GM10266 (cell line): ENCODE data around the gene TSC22D1.

Experiments used
- DNase-seq: peaks from one replicate; pipeline ENCODE4 v3.0.0; 2012; ENCODE audit errors: extremely low spot score
- TF ChIP-seq, protein P1 (sequence below): IDR thresholded peaks from 2 replicates; pipeline ENCODE4 v1.5.1; 2012; ENCODE audit warnings: mild to moderate bottlenecking, low read depth; ENCODE audit not compliant: control insufficient read depth, insufficient read depth; ENCODE audit errors: missing control alignments

Gene TSC22D1

DNA sequence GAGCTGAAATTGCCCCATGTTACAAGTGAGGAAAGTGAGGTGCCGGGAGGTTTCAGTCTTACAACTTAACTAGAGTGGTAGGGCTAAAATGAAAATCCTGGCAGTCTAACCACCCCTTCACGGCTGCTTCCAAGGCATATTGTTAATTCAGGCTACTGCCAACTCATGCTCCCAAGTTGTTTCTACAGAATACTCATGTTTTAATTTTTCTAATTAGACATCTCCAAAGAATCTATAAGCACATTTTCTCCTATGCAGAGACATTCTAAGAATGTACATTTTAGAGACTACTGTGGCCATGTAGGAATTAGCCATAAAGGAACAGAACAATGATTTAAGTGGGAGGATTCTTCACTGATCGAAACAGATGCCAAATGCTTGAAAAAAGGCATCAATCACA is 7.0 kb upstream of the TSC22D1 start:
- TF ChIP-seq, protein P1, sequence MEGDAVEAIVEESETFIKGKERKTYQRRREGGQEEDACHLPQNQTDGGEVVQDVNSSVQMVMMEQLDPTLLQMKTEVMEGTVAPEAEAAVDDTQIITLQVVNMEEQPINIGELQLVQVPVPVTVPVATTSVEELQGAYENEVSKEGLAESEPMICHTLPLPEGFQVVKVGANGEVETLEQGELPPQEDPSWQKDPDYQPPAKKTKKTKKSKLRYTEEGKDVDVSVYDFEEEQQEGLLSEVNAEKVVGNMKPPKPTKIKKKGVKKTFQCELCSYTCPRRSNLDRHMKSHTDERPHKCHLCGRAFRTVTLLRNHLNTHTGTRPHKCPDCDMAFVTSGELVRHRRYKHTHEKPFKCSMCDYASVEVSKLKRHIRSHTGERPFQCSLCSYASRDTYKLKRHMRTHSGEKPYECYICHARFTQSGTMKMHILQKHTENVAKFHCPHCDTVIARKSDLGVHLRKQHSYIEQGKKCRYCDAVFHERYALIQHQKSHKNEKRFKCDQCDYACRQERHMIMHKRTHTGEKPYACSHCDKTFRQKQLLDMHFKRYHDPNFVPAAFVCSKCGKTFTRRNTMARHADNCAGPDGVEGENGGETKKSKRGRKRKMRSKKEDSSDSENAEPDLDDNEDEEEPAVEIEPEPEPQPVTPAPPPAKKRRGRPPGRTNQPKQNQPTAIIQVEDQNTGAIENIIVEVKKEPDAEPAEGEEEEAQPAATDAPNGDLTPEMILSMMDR, result no peak
- DNase-seq, result no peak

DNA sequence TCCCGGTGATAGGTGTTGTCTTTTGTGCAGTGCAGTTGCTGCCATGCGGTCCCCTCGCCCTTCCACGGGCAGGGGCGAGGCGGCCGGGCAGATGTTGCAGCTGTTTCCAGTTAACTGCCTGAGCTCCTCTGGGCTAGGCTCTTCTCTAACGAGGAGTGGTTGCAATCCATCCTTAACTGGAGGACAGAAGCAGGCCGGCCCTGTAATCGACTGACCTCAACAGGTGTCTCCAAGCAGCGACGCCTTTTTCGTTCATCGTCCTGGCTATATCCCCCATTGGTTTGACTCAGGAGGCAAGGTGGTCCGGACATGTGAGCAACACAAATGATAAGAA is 1.9 kb upstream of the TSC22D1 start:
- TF ChIP-seq, protein P1, result no peak
- no peak for DNase-seq

DNA sequence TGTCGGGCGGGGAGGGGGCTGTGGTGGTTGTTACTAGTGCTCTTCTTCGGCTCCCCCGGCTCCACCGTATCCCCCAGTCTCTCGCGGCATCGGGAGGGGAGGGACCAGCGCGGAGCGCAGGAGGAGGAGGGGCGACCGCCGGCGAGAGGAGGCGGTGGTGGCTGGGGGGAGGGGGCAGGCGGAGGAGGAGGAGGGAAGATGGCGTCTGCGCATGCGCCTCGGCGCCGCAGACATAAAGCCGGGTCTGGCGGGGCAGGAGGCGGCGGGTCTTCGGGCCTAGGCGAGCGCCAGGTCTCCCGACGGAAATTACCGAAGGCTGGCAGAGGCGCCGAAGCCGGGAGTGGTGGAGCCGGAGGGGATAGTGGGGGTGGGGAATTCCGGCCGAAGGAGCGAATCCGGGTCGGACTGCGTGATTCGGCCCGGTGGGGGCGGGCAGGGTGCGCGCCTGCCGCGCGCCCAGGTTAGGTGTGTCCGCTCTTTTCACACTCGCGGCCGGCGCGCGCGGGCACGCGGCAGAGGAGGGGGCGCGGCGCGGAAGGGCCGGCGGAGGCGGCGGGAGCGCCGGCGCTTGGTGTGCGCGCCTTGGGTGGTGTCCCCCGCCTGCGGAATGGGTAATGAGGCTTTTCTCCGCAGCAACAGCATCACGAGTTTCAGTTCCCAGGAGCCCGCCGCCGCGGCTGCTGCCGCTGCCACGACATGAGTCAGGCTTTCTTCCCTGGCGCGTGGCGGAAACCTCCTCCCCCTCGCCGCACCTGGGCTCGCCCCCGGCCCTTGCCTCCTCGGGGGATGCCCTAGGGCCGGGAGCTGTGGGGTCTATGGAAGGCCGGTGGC is 1.3 kb upstream of the TSC22D1 start:
- TF ChIP-seq, protein P1, result no peak
- DNase-seq, result peak; percentile 97

DNA sequence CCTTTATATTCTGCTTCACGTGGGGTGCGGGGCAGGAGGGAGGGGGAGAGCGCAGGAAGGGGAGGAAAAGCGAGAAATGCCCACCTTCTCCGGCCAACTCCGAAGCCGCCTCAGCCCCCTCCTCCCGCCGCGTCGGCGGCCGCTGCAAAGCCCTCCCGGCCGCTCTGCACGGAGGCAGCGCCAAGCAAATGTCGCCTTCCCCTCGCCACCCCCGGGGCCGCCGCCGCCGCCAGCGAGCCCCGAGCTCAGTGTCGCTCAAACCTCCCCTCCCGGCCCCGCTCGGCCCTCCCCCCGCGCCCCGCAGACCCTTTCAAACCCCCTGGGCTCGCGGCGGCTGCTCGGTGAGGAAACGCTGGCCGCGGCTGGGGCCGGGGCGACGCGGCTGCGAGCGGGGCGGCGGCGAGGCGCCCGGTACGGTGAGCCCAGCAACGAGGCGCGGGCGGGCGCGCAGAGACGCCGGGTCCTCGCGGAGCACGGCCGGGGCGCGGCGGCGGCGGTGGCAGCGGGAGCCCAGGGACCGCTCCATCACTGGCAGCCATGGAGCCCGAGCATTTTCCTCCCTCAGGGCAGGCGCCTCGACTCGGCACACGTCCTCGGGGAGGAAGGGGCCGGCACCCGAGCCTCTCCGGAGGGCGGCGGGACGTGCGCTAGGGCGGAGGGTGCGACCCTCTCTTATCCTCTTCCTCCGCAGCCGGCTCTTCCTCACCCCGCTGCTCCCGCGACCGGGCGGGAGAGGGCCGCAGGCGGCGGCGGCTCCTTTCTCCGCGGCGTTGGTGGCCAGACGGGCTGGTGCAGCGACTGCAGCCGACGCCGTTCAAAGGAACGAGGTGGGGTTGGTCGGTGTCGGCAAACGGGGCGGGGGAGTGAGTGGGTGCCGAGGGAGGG is 463 bp upstream of the TSC22D1 start:
- TF ChIP-seq, protein P1, result no peak
- peak; percentile 62 for DNase-seq

DNA sequence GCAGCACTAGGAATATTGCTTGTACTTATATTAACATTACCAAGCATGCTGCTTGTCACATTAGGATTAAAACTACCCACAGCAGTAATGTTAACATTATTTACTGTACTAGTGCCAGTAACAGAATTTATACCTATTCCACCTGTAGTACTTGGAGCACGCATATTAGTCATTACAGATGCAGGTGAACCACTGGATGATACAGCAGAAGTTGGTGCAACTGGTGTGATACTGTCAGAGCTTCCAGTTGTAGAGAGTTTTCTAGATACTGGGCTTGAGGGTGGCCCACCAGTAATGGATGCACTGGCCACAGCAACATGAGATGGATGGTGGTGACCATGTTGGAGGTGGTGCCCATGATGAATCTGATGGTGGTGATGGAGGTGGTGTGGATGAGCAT is 1.1 kb downstream of the TSC22D1 start:
- no peak for DNase-seq
- TF ChIP-seq, protein P1, result no peak

DNA sequence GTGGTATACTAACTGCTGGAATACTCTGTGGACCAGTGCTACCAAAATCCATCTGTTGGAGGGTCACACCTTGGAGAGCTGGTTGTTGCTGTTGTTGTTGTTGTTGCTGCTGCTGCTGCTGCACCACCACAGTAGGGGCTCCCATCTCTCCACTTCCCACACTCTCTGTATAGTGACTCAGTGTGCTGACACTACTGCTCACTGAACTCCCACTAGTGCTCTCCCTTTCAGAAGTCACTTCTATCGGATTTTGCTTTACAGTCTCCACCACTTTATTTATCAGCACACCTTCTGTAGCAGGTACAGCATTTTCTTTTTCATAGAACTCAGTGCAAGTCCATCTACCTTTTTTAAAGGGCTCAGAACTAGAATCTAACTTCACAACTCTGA is 1.7 kb downstream of the TSC22D1 start:
- DNase-seq, result no peak
- TF ChIP-seq, protein P1, result no peak

- DNase-seq, result peak; percentile 34
- TF ChIP-seq, protein P1, result no peak
These were observed 2.2 kb downstream of the TSC22D1 start for GRCh38 chr13:44573790-44574465.
